Measurements from ENCODE around the gene AFM.

GRCh38 chr4:73525611-73526010 lies 44.1 kb downstream of the AFM start:
- no peak for TF ChIP-seq EZH2 (IDR thresholded peaks at IDR 0.05; ENCODE audit: borderline replicate concordance, insufficient read depth, low read depth, low read length, poor library complexity, severe bottlenecking)
- TF ChIP-seq, protein P1, sequence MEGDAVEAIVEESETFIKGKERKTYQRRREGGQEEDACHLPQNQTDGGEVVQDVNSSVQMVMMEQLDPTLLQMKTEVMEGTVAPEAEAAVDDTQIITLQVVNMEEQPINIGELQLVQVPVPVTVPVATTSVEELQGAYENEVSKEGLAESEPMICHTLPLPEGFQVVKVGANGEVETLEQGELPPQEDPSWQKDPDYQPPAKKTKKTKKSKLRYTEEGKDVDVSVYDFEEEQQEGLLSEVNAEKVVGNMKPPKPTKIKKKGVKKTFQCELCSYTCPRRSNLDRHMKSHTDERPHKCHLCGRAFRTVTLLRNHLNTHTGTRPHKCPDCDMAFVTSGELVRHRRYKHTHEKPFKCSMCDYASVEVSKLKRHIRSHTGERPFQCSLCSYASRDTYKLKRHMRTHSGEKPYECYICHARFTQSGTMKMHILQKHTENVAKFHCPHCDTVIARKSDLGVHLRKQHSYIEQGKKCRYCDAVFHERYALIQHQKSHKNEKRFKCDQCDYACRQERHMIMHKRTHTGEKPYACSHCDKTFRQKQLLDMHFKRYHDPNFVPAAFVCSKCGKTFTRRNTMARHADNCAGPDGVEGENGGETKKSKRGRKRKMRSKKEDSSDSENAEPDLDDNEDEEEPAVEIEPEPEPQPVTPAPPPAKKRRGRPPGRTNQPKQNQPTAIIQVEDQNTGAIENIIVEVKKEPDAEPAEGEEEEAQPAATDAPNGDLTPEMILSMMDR (IDR thresholded peaks at IDR 0.05): no peak
